ENCODE results near the gene VWA2. TPM values are rescaled to one million over a fixed set of nuclear protein-coding genes. Genes with fewer than 3 reads are reported as not detected.

Gene VWA2
- polyA plus RNA-seq, 3 donors: not detected

GRCh38 chr10:114244126-114244525 is 5.1 kb downstream of the VWA2 start:
- no peak for DNase-seq
- no peak overlapping the region for H3K27ac Mint-ChIP-seq
- WGBS (ENCODE audit: insufficient coverage): 70% methylated on average over 2 of the region's 6 CpGs
- H4K20me1 ChIP-seq (ENCODE audit: insufficient read depth, low read length): no peaks in the 10 kb centered on the region
- no peak overlapping the region for H3K27ac ChIP-seq (ENCODE audit: low read depth in 1 of 2, low read length in 2 of 2)
- intact Hi-C loops (cut with micrococcal nuclease): no loop called here
- H3K4me3 ChIP-seq (replicated peaks in 1 of 3; ENCODE audit: low read depth in 2 of 3, low read length in 3 of 3): no peak overlapping the region
- peaks cover 0 to 4% (median 0%) of the 10 kb centered on the region in 7 donors for H3K9me3 Mint-ChIP-seq
- TF ChIP-seq, protein P1, sequence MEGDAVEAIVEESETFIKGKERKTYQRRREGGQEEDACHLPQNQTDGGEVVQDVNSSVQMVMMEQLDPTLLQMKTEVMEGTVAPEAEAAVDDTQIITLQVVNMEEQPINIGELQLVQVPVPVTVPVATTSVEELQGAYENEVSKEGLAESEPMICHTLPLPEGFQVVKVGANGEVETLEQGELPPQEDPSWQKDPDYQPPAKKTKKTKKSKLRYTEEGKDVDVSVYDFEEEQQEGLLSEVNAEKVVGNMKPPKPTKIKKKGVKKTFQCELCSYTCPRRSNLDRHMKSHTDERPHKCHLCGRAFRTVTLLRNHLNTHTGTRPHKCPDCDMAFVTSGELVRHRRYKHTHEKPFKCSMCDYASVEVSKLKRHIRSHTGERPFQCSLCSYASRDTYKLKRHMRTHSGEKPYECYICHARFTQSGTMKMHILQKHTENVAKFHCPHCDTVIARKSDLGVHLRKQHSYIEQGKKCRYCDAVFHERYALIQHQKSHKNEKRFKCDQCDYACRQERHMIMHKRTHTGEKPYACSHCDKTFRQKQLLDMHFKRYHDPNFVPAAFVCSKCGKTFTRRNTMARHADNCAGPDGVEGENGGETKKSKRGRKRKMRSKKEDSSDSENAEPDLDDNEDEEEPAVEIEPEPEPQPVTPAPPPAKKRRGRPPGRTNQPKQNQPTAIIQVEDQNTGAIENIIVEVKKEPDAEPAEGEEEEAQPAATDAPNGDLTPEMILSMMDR (IDR thresholded peaks at IDR 0.05): no peak
- H3K27me3 ChIP-seq (ENCODE audit: control insufficient read depth in 2 of 2, insufficient read depth in 2 of 2, low read length in 2 of 2): peaks cover 22 to 35% of the 10 kb centered on the region in 2 donors
- peaks cover 23 to 52% (median 46%) of the 10 kb centered on the region in 3 donors for H3K27me3 Mint-ChIP-seq (ENCODE audit: low read depth in 3 of 3)
- no peaks in the 10 kb centered on the region for H3K36me3 Mint-ChIP-seq
- peaks cover 1% of the 10 kb centered on the region for H3K4me1 Mint-ChIP-seq
- peaks cover 0 to 1% of the 10 kb centered on the region in 2 donors for H3K4me1 ChIP-seq (ENCODE audit: control insufficient read depth in 1 of 2, insufficient read depth in 2 of 2, low read length in 2 of 2)
- no peak overlapping the region for H3K4me2 ChIP-seq (replicated peaks; ENCODE audit: extremely low read depth, low read length, poor library complexity, severe bottlenecking)
- no peaks in the 10 kb centered on the region for H3K36me3 ChIP-seq (replicated peaks in 1 of 2; ENCODE audit: control insufficient read depth in 1 of 2, insufficient read depth in 2 of 2, low read length in 2 of 2)
- no peak overlapping the region for H2AFZ ChIP-seq (ENCODE audit: insufficient read depth, low read depth, low read length, poor library complexity, severe bottlenecking)
- no peak overlapping the region for H3K9ac ChIP-seq (ENCODE audit: insufficient read depth, low read length, poor library complexity, severe bottlenecking)
- H3K4me3 Mint-ChIP-seq: peak overlapping the region in 1 of 2 donors; percentile 43
- no peaks in the 10 kb centered on the region for H3K79me2 ChIP-seq (ENCODE audit: insufficient read depth, low read length)
- H3K9me3 ChIP-seq (replicated peaks in 1 of 2; ENCODE audit: control insufficient read depth in 1 of 2, insufficient read depth in 1 of 2, low read length in 2 of 2): no peaks in the 10 kb centered on the region

DNA sequence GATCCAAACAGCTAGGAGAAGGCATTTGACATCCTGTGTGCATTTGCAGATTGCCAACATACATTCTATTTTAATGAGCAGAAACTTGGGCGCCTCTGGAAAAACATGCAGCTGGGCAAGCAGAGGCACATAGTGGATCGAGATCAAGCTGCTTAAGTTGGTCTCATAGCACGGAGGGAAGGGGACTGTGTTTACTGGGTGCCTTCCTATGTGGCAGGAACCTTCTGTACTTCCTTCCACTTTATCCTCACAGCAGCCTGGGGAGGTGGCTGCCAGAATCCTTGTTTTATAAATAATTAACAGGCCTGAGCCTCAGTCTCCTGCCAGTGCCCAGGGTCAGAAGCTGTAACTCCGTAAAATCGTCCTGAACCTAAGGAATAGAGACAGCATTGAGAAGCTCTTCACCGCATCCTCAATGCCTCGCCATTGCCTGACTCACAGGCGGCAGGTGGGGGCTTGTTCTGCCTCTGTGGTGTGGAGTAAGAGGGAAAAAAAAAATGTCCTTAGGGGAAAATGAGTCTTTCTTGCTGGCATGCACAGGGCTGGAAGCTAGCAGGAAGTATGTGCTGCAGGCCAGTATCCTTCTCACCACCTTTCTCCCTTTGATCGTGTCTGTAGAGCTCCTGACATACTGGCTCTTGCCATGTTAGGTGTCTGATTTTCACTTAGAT is 6.2 kb downstream of the VWA2 start:
- Histone ChIP-seq H3K9me3 (replicated peaks in 1 of 2; ENCODE audit: control insufficient read depth in 1 of 2, insufficient read depth in 1 of 2, low read length in 2 of 2) (no peaks in the 10 kb centered on the region), H3K27ac (ENCODE audit: low read depth in 1 of 2, low read length in 2 of 2) (no peak overlapping the region), H2AFZ (ENCODE audit: insufficient read depth, low read depth, low read length, poor library complexity, severe bottlenecking) (no peak overlapping the region), H3K9ac (ENCODE audit: insufficient read depth, low read length, poor library complexity, severe bottlenecking) (no peak overlapping the region), H3K79me2 (ENCODE audit: insufficient read depth, low read length) (no peaks in the 10 kb centered on the region), H4K20me1 (ENCODE audit: insufficient read depth, low read length) (no peaks in the 10 kb centered on the region), H3K4me2 (replicated peaks; ENCODE audit: extremely low read depth, low read length, poor library complexity, severe bottlenecking) (no peak overlapping the region), H3K4me3 (replicated peaks in 1 of 3; ENCODE audit: low read depth in 2 of 3, low read length in 3 of 3) (no peak overlapping the region), H3K36me3 (replicated peaks in 1 of 2; ENCODE audit: control insufficient read depth in 1 of 2, insufficient read depth in 2 of 2, low read length in 2 of 2) (no peaks in the 10 kb centered on the region), H3K4me1 (ENCODE audit: control insufficient read depth in 1 of 2, insufficient read depth in 2 of 2, low read length in 2 of 2) (no peaks in the 10 kb centered on the region), H3K27me3 (ENCODE audit: control insufficient read depth in 2 of 2, insufficient read depth in 2 of 2, low read length in 2 of 2) (peaks cover 14 to 24% of the 10 kb centered on the region in 2 donors)
- peaks cover 14 to 40% (median 35%) of the 10 kb centered on the region in 3 donors for H3K27me3 Mint-ChIP-seq (ENCODE audit: low read depth in 3 of 3)
- H3K4me1 Mint-ChIP-seq: no peaks in the 10 kb centered on the region
- no peak for DNase-seq
- peak overlapping the region in 1 of 7 donors; percentile 26 for H3K27ac Mint-ChIP-seq
- no peak overlapping the region for H3K4me3 Mint-ChIP-seq
- WGBS (ENCODE audit: insufficient coverage): 77% methylated on average over 5 of the region's 9 CpGs
- intact Hi-C loops (cut with micrococcal nuclease): no loop called here
- H3K36me3 Mint-ChIP-seq: no peaks in the 10 kb centered on the region
- TF ChIP-seq, protein P1 (IDR thresholded peaks at IDR 0.05): no peak
- no peaks in the 10 kb centered on the region for H3K9me3 Mint-ChIP-seq

Data from CD14-positive monocyte (primary cell).